WTC11 (cell line): Measurements from ENCODE around the gene GPATCH8. TPM values are rescaled to one million over a fixed set of nuclear protein-coding genes. Genes with fewer than 3 reads are reported as not detected.

Experiments
- AFF4 ChIP-seq: sonication (generic); formaldehyde crosslinking; IDR thresholded peaks from 2 replicates; pipeline ENCODE4 v1.8.1; 2023; ENCODE audit warnings: mild to moderate bottlenecking, missing genetic modification reagents, borderline replicate concordance
- CREB1 ChIP-seq: sonication (generic); formaldehyde crosslinking; IDR thresholded peaks from 2 replicates; pipeline ENCODE4 v1.8.0; 2023; ENCODE audit warnings: mild to moderate bottlenecking, missing genetic modification reagents
- CREM ChIP-seq: sonication (generic); formaldehyde crosslinking; IDR thresholded peaks from 2 replicates; pipeline ENCODE4 v1.8.1; 2022; ENCODE audit warnings: mild to moderate bottlenecking, missing genetic modification reagents, moderate library complexity
- ELF4 ChIP-seq: sonication (generic); formaldehyde crosslinking; IDR thresholded peaks from 2 replicates; pipeline ENCODE4 v1.8.1; 2022; ENCODE audit warnings: low read depth, mild to moderate bottlenecking, moderate library complexity, missing genetic modification reagents
- FOXJ3 ChIP-seq: sonication (generic); formaldehyde crosslinking; IDR thresholded peaks from 2 replicates; pipeline ENCODE4 v1.9.0; 2021; ENCODE audit warnings: missing genetic modification reagents, mild to moderate bottlenecking, borderline replicate concordance
- FOXK1 ChIP-seq: sonication (generic); formaldehyde crosslinking; IDR thresholded peaks from 2 replicates; pipeline ENCODE4 v1.8.0; 2022; ENCODE audit warnings: mild to moderate bottlenecking, moderate library complexity, missing genetic modification reagents
- FOXP1 ChIP-seq: sonication (generic); formaldehyde crosslinking; IDR thresholded peaks from 2 replicates; pipeline ENCODE4 v1.8.0; 2022; ENCODE audit warnings: missing genetic modification reagents, mild to moderate bottlenecking, moderate library complexity, borderline replicate concordance
- MLX ChIP-seq: sonication (generic); formaldehyde crosslinking; IDR thresholded peaks from 2 replicates; pipeline ENCODE4 v1.8.1; 2023; ENCODE audit warnings: mild to moderate bottlenecking, missing genetic modification reagents, moderate library complexity
- MYBL2 ChIP-seq: sonication (generic); formaldehyde crosslinking; IDR thresholded peaks from 2 replicates; pipeline ENCODE4 v1.8.1; 2023; ENCODE audit warnings: mild to moderate bottlenecking, moderate library complexity, missing genetic modification reagents
- NFATC4 ChIP-seq: fragments of 250-450 bp; sonication (Bioruptor Pico); IDR thresholded peaks from 2 replicates; pipeline ENCODE4 v1.9.0; 2021; ENCODE audit warnings: mild to moderate bottlenecking
- NFYB ChIP-seq: sonication (generic); formaldehyde crosslinking; conservative IDR thresholded peaks from 2 replicates; pipeline ENCODE4 v1.8.0; 2022; ENCODE audit warnings: low read depth, missing genetic modification reagents
- NR3C1 ChIP-seq: sonication (generic); formaldehyde crosslinking; conservative IDR thresholded peaks from 2 replicates; pipeline ENCODE4 v1.8.1; 2023; ENCODE audit warnings: low read depth, mild to moderate bottlenecking, missing genetic modification reagents
- OVOL2 ChIP-seq: fragments of 250-450 bp; sonication (Bioruptor Pico); IDR thresholded peaks from 2 replicates; pipeline ENCODE4 v1.9.0; 2021; ENCODE audit warnings: mild to moderate bottlenecking, borderline replicate concordance
- SMAD3 ChIP-seq: sonication (generic); formaldehyde crosslinking; IDR thresholded peaks from 2 replicates; pipeline ENCODE4 v1.8.0; 2022; ENCODE audit warnings: missing genetic modification reagents, mild to moderate bottlenecking, borderline replicate concordance
- SOX15 ChIP-seq: fragments of 250-450 bp; sonication (Bioruptor Pico); IDR thresholded peaks from 2 replicates; pipeline ENCODE4 v1.9.0; 2021; ENCODE audit warnings: mild to moderate bottlenecking
- STAT6 ChIP-seq: sonication (generic); formaldehyde crosslinking; conservative IDR thresholded peaks from 2 replicates; pipeline ENCODE4 v1.8.1; 2023; ENCODE audit warnings: mild to moderate bottlenecking, low read depth, missing genetic modification reagents, moderate library complexity
- TCF7 ChIP-seq: sonication (generic); formaldehyde crosslinking; IDR thresholded peaks from 2 replicates; pipeline ENCODE4 v1.8.0; 2022; ENCODE audit warnings: mild to moderate bottlenecking, low read depth, missing genetic modification reagents, moderate library complexity
- TP53 ChIP-seq: sonication (generic); formaldehyde crosslinking; IDR thresholded peaks from 2 replicates; pipeline ENCODE4 v1.8.1; 2023; ENCODE audit warnings: mild to moderate bottlenecking, missing genetic modification reagents
- USF1 ChIP-seq: sonication (generic); formaldehyde crosslinking; IDR thresholded peaks from 2 replicates; pipeline ENCODE4 v1.8.0; 2022; ENCODE audit warnings: mild to moderate bottlenecking, missing genetic modification reagents
- ZNF121 ChIP-seq: sonication (generic); formaldehyde crosslinking; IDR thresholded peaks from 2 replicates; pipeline ENCODE4 v1.8.0; 2023; ENCODE audit warnings: missing genetic modification reagents
- ZNF219 ChIP-seq: sonication (generic); formaldehyde crosslinking; IDR thresholded peaks from 2 replicates; pipeline ENCODE4 v1.8.0; 2023; ENCODE audit warnings: missing genetic modification reagents, mild to moderate bottlenecking, borderline replicate concordance
- ZNF263 ChIP-seq: sonication (generic); formaldehyde crosslinking; IDR thresholded peaks from 2 replicates; pipeline ENCODE4 v1.8.1; 2022; ENCODE audit warnings: low read depth, mild to moderate bottlenecking, moderate library complexity, missing genetic modification reagents
- ZNF281 ChIP-seq: sonication (generic); formaldehyde crosslinking; IDR thresholded peaks from 2 replicates; pipeline ENCODE4 v1.8.0; 2023; ENCODE audit warnings: mild to moderate bottlenecking, missing genetic modification reagents
- ZNF317 ChIP-seq: sonication (generic); formaldehyde crosslinking; IDR thresholded peaks from 2 replicates; pipeline ENCODE4 v1.8.1; 2023; ENCODE audit warnings: low read depth, mild to moderate bottlenecking, moderate library complexity, missing genetic modification reagents, borderline replicate concordance
- ZNF416 ChIP-seq: fragments of 250-450 bp; sonication (Bioruptor Pico); IDR thresholded peaks from 2 replicates; pipeline ENCODE4 v1.9.0; 2021; ENCODE audit warnings: mild to moderate bottlenecking, inconsistent platforms
- ZNF423 ChIP-seq: fragments of 250-450 bp; sonication (Bioruptor Pico); IDR thresholded peaks from 2 replicates; pipeline ENCODE4 v2.1.2; 2022; ENCODE audit warnings: mild to moderate bottlenecking, moderate library complexity
- total RNA-seq: library from RNA; stranded (reverse); gene quantifications from 3 replicates; pipeline ENCODE4 v1.2.3, GENCODE V29; 2021
- TF ChIP-seq, protein P1 (sequence below): sonication (generic); formaldehyde crosslinking; IDR thresholded peaks from 2 replicates; pipeline ENCODE4 v1.8.1; 2023; ENCODE audit warnings: mild to moderate bottlenecking, missing genetic modification reagents, moderate library complexity
- TF ChIP-seq, protein P2 (sequence below): sonication (generic); formaldehyde crosslinking; IDR thresholded peaks from 2 replicates; pipeline ENCODE4 v1.8.1; 2022; ENCODE audit warnings: mild to moderate bottlenecking, moderate library complexity, missing genetic modification reagents

Gene GPATCH8
- total RNA-seq, 1 experiment from 2014 or later, result 51.9 TPM

DNA sequence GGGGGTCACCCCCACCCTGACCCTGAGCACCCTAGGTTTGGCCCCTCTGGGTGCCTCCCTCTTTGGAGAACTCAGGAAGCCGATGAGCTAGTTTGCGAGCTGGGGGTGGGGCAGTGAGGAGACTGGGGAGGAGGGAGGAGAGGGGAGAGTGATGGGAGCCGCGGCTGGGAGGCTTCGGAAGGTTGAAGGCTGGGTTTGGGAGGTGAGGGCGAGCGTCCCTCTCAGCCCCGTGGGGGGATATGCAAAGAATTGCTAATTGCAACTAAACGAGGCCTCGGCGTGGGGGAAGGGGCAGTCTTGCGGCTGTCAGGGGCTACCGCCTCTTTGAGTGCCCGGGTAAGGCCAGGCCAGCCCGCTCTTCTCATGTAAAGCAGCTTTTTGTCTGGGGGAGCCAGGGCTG, 36.5 kb upstream of the GPATCH8 start (continued):
- TF ChIP-seq USF1, result peak; percentile 49; the same call in 1 of the 2 replicates
- peak; percentile 99 for TF ChIP-seq ZNF281 (CRISPR knock-in tag)
- TF ChIP-seq NR3C1 (CRISPR knock-in tag), result no peak
- no peak for TF ChIP-seq TCF7
- TF ChIP-seq ZNF317 (CRISPR knock-in tag), result no peak
- no peak for TF ChIP-seq TP53 (CRISPR knock-in tag)
- no peak for TF ChIP-seq FOXJ3 (CRISPR knock-in tag)
- no peak for TF ChIP-seq NFATC4 (CRISPR knock-in tag)
- TF ChIP-seq AFF4 (CRISPR knock-in tag), result no peak
- peak; percentile 52; the same call in 1 of the 2 replicates for TF ChIP-seq CREB1 (CRISPR knock-in tag)
- no peak for TF ChIP-seq MLX
- TF ChIP-seq ZNF423, result peak; percentile 54; the same call in 1 of the 2 replicates
- no peak for TF ChIP-seq CREM (CRISPR knock-in tag)
- no peak for TF ChIP-seq STAT6 (CRISPR knock-in tag)
- TF ChIP-seq ZNF219 (CRISPR knock-in tag), result no peak
- TF ChIP-seq ZNF416, result no peak
- TF ChIP-seq OVOL2, result no peak
- no peak for TF ChIP-seq MYBL2 (CRISPR knock-in tag)
- TF ChIP-seq, protein P1, sequence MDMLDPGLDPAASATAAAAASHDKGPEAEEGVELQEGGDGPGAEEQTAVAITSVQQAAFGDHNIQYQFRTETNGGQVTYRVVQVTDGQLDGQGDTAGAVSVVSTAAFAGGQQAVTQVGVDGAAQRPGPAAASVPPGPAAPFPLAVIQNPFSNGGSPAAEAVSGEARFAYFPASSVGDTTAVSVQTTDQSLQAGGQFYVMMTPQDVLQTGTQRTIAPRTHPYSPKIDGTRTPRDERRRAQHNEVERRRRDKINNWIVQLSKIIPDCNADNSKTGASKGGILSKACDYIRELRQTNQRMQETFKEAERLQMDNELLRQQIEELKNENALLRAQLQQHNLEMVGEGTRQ (CRISPR knock-in tag), result no peak
- peak; percentile 31; the same call in 1 of the 2 replicates for TF ChIP-seq ZNF121 (CRISPR knock-in tag)
- TF ChIP-seq ELF4 (CRISPR knock-in tag), result no peak
- TF ChIP-seq, protein P2, sequence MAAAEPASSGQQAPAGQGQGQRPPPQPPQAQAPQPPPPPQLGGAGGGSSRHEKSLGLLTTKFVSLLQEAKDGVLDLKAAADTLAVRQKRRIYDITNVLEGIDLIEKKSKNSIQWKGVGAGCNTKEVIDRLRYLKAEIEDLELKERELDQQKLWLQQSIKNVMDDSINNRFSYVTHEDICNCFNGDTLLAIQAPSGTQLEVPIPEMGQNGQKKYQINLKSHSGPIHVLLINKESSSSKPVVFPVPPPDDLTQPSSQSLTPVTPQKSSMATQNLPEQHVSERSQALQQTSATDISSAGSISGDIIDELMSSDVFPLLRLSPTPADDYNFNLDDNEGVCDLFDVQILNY (CRISPR knock-in tag), result no peak
- no peak for TF ChIP-seq SMAD3 (CRISPR knock-in tag)
- peak; percentile 85 for TF ChIP-seq ZNF263
- no peak for TF ChIP-seq FOXK1 (CRISPR knock-in tag)
- TF ChIP-seq SOX15 (CRISPR knock-in tag), result no peak
- no peak for TF ChIP-seq FOXP1 (CRISPR knock-in tag)
- no peak for TF ChIP-seq NFYB (CRISPR knock-in tag)
